ENCODE data around the gene AIG1.

Gene AIG1

GRCh38 chr6:143227675-143228074 lies 167.0 kb downstream of the AIG1 start:
- no peak for DNase-seq (ENCODE audit: low spot score)
- in situ Hi-C loops (cut with MboI; ENCODE audit: low sequenced_read_pairs, unreplicated experiment), result no loop called here
- no peak for TF ChIP-seq CTCF (IDR thresholded peaks at IDR 0.05; ENCODE audit: borderline replicate concordance, control extremely low read depth, extremely low read depth, insufficient read depth, missing control alignments)

- DNase-seq (ENCODE audit: low spot score), result no peak
- TF ChIP-seq CTCF (IDR thresholded peaks at IDR 0.05; ENCODE audit: borderline replicate concordance, control extremely low read depth, extremely low read depth, insufficient read depth, missing control alignments), result no peak
- in situ Hi-C loops (cut with MboI; ENCODE audit: low sequenced_read_pairs, unreplicated experiment), result no loop called here
Observed at GRCh38 chr6:143229400-143229799, 168.7 kb downstream of the AIG1 start.

GRCh38 chr6:143232849-143233248 lies 172.2 kb downstream of the AIG1 start:
- in situ Hi-C loops (cut with MboI; ENCODE audit: low sequenced_read_pairs, unreplicated experiment), result no loop called here
- peak; percentile 51 for TF ChIP-seq CTCF (IDR thresholded peaks at IDR 0.05; ENCODE audit: borderline replicate concordance, control extremely low read depth, extremely low read depth, insufficient read depth, missing control alignments)

GRCh38 chr6:143233554-143234285 lies 173.0 kb downstream of the AIG1 start:
- DNase-seq (ENCODE audit: low spot score), result no peak
- TF ChIP-seq CTCF (IDR thresholded peaks at IDR 0.05; ENCODE audit: borderline replicate concordance, control extremely low read depth, extremely low read depth, insufficient read depth, missing control alignments), result no peak
- in situ Hi-C loops (cut with MboI; ENCODE audit: low sequenced_read_pairs, unreplicated experiment), result no loop called here

More at GRCh38 chr6:143232849-143233248, 172.2 kb downstream of the AIG1 start:
- peak; percentile 43 for DNase-seq (ENCODE audit: low spot score)

- no peak for DNase-seq (ENCODE audit: low spot score)
- in situ Hi-C loops (cut with MboI; ENCODE audit: low sequenced_read_pairs, unreplicated experiment), result no loop called here
- no peak for TF ChIP-seq CTCF (IDR thresholded peaks at IDR 0.05; ENCODE audit: borderline replicate concordance, control extremely low read depth, extremely low read depth, insufficient read depth, missing control alignments)
Observed at GRCh38 chr6:143234734-143235133, 174.0 kb downstream of the AIG1 start.

- no peak for DNase-seq (ENCODE audit: low spot score)
- in situ Hi-C loops (cut with MboI; ENCODE audit: low sequenced_read_pairs, unreplicated experiment), result no loop called here
- TF ChIP-seq CTCF (IDR thresholded peaks at IDR 0.05; ENCODE audit: borderline replicate concordance, control extremely low read depth, extremely low read depth, insufficient read depth, missing control alignments), result no peak
Observed at GRCh38 chr6:143236151-143236798, 175.6 kb downstream of the AIG1 start.
